SK-N-MC (cell line): ENCODE data around the gene FCRL6.

ENCODE experiments used
- EZH2 ChIP-seq: fragments of 200-600 bp; sonication (generic); IDR thresholded peaks from one replicate; pipeline ENCODE4 v1.6.1; 2017; ENCODE audit warnings: antibody characterized with exemption
- POLR2AphosphoS5 ChIP-seq: IDR thresholded peaks from 2 replicates; pipeline ENCODE4 v1.6.1; 2012; ENCODE audit warnings: mild to moderate bottlenecking, low read depth, low read length, borderline replicate concordance

- TF ChIP-seq POLR2AphosphoS5 (no peak), EZH2 (no peak)
These were observed 38.5 kb upstream of the FCRL6 start for GRCh38 chr1:159763686-159764085.
